Upper lobe of left lung (tissue), 4 donors: Measurements from ENCODE around the gene MNX1.

Source experiments
- POLR2A ChIP-seq, 4 donors: fragments of 450-650 bp; IDR thresholded peaks; one replicate each; pipeline ENCODE4 v1.5.1; 2016 to 2017; ENCODE audit warnings: antibody characterized with exemption in 4 of 4, mild to moderate bottlenecking in 2 of 4
- TF ChIP-seq, protein P1 (sequence below), 6 experiments: fragments of 450-650 bp in 4 of 6; fragments of 200-600 bp in 2 of 6; sonication (generic) in 2 of 6; IDR thresholded peaks; one replicate each; pipeline ENCODE4 v1.5.1; 2016 to 2019; ENCODE audit warnings: antibody characterized with exemption in 6 of 6

DNA sequence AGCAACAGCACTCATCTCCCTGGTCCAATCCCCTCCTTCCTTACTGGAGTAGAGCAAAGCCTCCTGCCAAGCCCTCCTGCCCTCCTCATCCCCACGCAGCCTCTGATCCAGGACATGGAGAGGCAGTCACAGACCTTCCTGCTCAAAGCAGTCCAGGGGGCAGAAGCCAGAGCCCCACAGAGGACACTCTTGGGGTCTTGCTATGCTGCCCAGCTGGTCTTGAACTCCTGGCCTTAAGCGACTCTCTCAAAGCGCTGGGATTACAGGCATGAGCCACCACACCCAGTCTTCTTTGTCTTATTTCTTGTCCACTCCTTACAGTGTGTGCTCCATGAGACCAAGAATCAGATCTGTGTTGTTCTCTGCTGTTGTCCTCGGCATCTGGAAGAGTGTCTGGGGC, 26.6 kb upstream of the MNX1 start:
- TF ChIP-seq, protein P1, sequence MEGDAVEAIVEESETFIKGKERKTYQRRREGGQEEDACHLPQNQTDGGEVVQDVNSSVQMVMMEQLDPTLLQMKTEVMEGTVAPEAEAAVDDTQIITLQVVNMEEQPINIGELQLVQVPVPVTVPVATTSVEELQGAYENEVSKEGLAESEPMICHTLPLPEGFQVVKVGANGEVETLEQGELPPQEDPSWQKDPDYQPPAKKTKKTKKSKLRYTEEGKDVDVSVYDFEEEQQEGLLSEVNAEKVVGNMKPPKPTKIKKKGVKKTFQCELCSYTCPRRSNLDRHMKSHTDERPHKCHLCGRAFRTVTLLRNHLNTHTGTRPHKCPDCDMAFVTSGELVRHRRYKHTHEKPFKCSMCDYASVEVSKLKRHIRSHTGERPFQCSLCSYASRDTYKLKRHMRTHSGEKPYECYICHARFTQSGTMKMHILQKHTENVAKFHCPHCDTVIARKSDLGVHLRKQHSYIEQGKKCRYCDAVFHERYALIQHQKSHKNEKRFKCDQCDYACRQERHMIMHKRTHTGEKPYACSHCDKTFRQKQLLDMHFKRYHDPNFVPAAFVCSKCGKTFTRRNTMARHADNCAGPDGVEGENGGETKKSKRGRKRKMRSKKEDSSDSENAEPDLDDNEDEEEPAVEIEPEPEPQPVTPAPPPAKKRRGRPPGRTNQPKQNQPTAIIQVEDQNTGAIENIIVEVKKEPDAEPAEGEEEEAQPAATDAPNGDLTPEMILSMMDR (IDR thresholded peaks at IDR 0.05) = no peak
- TF ChIP-seq POLR2A (IDR thresholded peaks at IDR 0.05) = no peak
